Measurements from ENCODE around the gene TRPM3. TPM values are rescaled to one million over a fixed set of nuclear protein-coding genes. Genes with fewer than 3 reads are reported as not detected.

TRPM3 gene
- total RNA-seq, 1 experiment from 2014 or later = 5.4 TPM

DNA sequence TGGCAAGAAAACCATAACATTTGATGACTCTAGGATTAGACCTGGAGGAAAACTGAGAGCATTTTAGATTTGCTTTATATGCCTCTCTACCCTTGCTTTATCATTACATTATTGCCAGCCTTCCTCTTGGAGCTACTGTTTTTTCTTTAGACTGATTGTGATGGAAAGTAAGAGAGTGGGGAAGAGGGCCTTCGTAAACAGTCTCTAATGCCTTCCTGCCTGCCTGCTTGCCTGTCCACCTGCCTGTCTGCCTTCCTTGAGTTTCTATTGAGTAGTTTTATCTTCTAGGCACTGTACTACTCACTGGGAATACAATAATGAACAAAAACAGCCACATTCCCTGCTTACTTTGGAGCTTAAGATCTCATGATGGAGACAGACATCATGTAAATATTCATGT lies 189.3 kb downstream of the TRPM3 start:
- peaks cover 4% of the 10 kb centered on the region; the same call in 1 of the 2 replicates for H3K9me3 Mint-ChIP-seq
- TF ChIP-seq, protein P1, sequence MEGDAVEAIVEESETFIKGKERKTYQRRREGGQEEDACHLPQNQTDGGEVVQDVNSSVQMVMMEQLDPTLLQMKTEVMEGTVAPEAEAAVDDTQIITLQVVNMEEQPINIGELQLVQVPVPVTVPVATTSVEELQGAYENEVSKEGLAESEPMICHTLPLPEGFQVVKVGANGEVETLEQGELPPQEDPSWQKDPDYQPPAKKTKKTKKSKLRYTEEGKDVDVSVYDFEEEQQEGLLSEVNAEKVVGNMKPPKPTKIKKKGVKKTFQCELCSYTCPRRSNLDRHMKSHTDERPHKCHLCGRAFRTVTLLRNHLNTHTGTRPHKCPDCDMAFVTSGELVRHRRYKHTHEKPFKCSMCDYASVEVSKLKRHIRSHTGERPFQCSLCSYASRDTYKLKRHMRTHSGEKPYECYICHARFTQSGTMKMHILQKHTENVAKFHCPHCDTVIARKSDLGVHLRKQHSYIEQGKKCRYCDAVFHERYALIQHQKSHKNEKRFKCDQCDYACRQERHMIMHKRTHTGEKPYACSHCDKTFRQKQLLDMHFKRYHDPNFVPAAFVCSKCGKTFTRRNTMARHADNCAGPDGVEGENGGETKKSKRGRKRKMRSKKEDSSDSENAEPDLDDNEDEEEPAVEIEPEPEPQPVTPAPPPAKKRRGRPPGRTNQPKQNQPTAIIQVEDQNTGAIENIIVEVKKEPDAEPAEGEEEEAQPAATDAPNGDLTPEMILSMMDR (IDR thresholded peaks at IDR 0.05) = no peak
- TF ChIP-seq TEAD4 (CRISPR knock-in tag; IDR thresholded peaks at IDR 0.05) = no peak
- TF ChIP-seq EMX1 (CRISPR knock-in tag; IDR thresholded peaks at IDR 0.05) = no peak
- TF ChIP-seq, protein P2, sequence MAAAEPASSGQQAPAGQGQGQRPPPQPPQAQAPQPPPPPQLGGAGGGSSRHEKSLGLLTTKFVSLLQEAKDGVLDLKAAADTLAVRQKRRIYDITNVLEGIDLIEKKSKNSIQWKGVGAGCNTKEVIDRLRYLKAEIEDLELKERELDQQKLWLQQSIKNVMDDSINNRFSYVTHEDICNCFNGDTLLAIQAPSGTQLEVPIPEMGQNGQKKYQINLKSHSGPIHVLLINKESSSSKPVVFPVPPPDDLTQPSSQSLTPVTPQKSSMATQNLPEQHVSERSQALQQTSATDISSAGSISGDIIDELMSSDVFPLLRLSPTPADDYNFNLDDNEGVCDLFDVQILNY (CRISPR knock-in tag; IDR thresholded peaks at IDR 0.05) = no peak
- TF ChIP-seq FOXJ3 (CRISPR knock-in tag; IDR thresholded peaks at IDR 0.05; ENCODE audit: borderline replicate concordance) = no peak
- no peak for TF ChIP-seq SMAD3 (CRISPR knock-in tag; IDR thresholded peaks at IDR 0.05; ENCODE audit: borderline replicate concordance)
- no peak for TF ChIP-seq PRRX2 (CRISPR knock-in tag; IDR thresholded peaks at IDR 0.05)
- no peak for TF ChIP-seq IRF1 (CRISPR knock-in tag; IDR thresholded peaks at IDR 0.05)
- ATAC-seq (peak; percentile 75), DNase-seq (ENCODE audit: low spot score) (no peak)
- ChIA-PET CTCF (no interaction called here), POLR2A (no interaction called here)
- H3K27me3 Mint-ChIP-seq (ENCODE audit: low read depth) = no peaks in the 10 kb centered on the region
- H3K27ac Mint-ChIP-seq = no peak overlapping the region
- H3K4me3 Mint-ChIP-seq = no peak overlapping the region
- peaks cover 7% of the 10 kb centered on the region for H3K4me1 Mint-ChIP-seq
- no peaks in the 10 kb centered on the region for H3K36me3 Mint-ChIP-seq

DNA sequence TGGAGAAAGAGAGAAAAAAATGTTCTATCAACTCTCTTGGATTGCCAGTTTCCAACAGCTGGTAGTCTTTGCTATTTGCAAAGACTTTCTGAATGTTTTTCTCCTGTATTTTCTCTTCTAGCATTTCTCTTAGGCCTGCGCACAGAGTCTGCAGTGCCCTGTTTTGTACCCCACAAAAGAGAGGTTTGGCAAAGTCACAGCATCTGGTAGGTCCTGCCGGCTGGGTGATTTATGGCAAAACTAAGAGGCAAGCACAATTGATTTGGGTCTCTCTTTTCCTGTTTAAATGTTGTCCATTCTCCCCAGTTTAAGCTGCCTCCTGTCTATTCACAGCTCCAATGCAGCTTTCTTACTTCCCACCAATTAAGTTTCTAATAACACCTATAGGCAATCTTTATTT lies 193.9 kb downstream of the TRPM3 start:
- ATAC-seq (no peak), DNase-seq (ENCODE audit: low spot score) (no peak)
- H3K4me3 Mint-ChIP-seq = no peak overlapping the region
- H3K36me3 Mint-ChIP-seq = no peaks in the 10 kb centered on the region
- H3K27ac Mint-ChIP-seq = no peak overlapping the region
- CTCF ChIA-PET = interaction anchor here (1.2 to 1.6 kb wide), 3 partner anchors 9 to 287 kb away, joined by 3 to 7 read pairs (median 3); no protein-coding TSS in a partner anchor
- no peak for TF ChIP-seq IRF2 (CRISPR knock-in tag; IDR thresholded peaks at IDR 0.05; ENCODE audit: borderline replicate concordance, low read depth)
- TF ChIP-seq E2F1 (CRISPR knock-in tag; IDR thresholded peaks at IDR 0.05) = no peak
- TF ChIP-seq, protein P3, sequence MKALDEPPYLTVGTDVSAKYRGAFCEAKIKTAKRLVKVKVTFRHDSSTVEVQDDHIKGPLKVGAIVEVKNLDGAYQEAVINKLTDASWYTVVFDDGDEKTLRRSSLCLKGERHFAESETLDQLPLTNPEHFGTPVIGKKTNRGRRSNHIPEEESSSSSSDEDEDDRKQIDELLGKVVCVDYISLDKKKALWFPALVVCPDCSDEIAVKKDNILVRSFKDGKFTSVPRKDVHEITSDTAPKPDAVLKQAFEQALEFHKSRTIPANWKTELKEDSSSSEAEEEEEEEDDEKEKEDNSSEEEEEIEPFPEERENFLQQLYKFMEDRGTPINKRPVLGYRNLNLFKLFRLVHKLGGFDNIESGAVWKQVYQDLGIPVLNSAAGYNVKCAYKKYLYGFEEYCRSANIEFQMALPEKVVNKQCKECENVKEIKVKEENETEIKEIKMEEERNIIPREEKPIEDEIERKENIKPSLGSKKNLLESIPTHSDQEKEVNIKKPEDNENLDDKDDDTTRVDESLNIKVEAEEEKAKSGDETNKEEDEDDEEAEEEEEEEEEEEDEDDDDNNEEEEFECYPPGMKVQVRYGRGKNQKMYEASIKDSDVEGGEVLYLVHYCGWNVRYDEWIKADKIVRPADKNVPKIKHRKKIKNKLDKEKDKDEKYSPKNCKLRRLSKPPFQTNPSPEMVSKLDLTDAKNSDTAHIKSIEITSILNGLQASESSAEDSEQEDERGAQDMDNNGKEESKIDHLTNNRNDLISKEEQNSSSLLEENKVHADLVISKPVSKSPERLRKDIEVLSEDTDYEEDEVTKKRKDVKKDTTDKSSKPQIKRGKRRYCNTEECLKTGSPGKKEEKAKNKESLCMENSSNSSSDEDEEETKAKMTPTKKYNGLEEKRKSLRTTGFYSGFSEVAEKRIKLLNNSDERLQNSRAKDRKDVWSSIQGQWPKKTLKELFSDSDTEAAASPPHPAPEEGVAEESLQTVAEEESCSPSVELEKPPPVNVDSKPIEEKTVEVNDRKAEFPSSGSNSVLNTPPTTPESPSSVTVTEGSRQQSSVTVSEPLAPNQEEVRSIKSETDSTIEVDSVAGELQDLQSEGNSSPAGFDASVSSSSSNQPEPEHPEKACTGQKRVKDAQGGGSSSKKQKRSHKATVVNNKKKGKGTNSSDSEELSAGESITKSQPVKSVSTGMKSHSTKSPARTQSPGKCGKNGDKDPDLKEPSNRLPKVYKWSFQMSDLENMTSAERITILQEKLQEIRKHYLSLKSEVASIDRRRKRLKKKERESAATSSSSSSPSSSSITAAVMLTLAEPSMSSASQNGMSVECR (CRISPR knock-in tag; IDR thresholded peaks at IDR 0.05; ENCODE audit: borderline replicate concordance) = no peak
- TF ChIP-seq ZNF671 (CRISPR knock-in tag; IDR thresholded peaks at IDR 0.05) = no peak
- no peak for TF ChIP-seq GRHL2 (CRISPR knock-in tag; IDR thresholded peaks at IDR 0.05; ENCODE audit: insufficient replicate concordance, severe bottlenecking)
- no peak for TF ChIP-seq ZBTB21 (CRISPR knock-in tag; IDR thresholded peaks at IDR 0.05; ENCODE audit: borderline replicate concordance)
- TF ChIP-seq, protein P4, sequence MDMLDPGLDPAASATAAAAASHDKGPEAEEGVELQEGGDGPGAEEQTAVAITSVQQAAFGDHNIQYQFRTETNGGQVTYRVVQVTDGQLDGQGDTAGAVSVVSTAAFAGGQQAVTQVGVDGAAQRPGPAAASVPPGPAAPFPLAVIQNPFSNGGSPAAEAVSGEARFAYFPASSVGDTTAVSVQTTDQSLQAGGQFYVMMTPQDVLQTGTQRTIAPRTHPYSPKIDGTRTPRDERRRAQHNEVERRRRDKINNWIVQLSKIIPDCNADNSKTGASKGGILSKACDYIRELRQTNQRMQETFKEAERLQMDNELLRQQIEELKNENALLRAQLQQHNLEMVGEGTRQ (CRISPR knock-in tag; IDR thresholded peaks at IDR 0.05) = no peak
- TF ChIP-seq, protein P5, sequence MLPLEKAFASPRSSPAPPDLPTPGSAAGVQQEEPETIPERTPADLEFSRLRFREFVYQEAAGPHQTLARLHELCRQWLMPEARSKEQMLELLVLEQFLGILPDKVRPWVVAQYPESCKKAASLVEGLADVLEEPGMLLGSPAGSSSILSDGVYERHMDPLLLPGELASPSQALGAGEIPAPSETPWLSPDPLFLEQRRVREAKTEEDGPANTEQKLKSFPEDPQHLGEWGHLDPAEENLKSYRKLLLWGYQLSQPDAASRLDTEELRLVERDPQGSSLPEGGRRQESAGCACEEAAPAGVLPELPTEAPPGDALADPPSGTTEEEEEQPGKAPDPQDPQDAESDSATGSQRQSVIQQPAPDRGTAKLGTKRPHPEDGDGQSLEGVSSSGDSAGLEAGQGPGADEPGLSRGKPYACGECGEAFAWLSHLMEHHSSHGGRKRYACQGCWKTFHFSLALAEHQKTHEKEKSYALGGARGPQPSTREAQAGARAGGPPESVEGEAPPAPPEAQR (CRISPR knock-in tag; IDR thresholded peaks at IDR 0.05) = no peak
- TF ChIP-seq GTF2I (CRISPR knock-in tag; conservative IDR thresholded peaks at IDR 0.05) = no peak
- TF ChIP-seq ZNF263 (CRISPR knock-in tag; IDR thresholded peaks at IDR 0.05; ENCODE audit: low read depth) = no peak
- no peak for TF ChIP-seq SMAD3 (CRISPR knock-in tag; IDR thresholded peaks at IDR 0.05; ENCODE audit: borderline replicate concordance)
- TF ChIP-seq FOXJ3 (CRISPR knock-in tag; IDR thresholded peaks at IDR 0.05; ENCODE audit: borderline replicate concordance) = no peak
- POLR2A ChIA-PET = no interaction called here
- H3K9me3 Mint-ChIP-seq = peaks cover 4% of the 10 kb centered on the region; the same call in 1 of the 2 replicates
- H3K27me3 Mint-ChIP-seq (ENCODE audit: low read depth) = no peaks in the 10 kb centered on the region
- H3K4me1 Mint-ChIP-seq = no peaks in the 10 kb centered on the region

Measured in WTC11 (cell line).